ENCODE measurements around the gene NKAPL. TPM values are rescaled to one million over a fixed set of nuclear protein-coding genes. Genes with fewer than 3 reads are reported as not detected.

Gene NKAPL
- total and polyA plus RNA-seq, 3 donors from 2014 or later, result 19.1 to 30.1 (median 27.2) TPM

- Histone ChIP-seq H3K9me3 (no peaks in the 10 kb centered on the region), H3K27ac (peak within 1 kb of the TSS; percentile 92), H3K4me1 (peaks cover 10% of the 10 kb centered on the region), H3K36me3 (ENCODE audit: low read depth, missing control alignments) (no peaks in the 10 kb centered on the region), H3K27me3 (no peaks in the 10 kb centered on the region), H3K4me3 (peak within 1 kb of the TSS; percentile 80 to 82)
- TF ChIP-seq POLR2A (IDR thresholded peaks at IDR 0.05) (no peak), CTCF (IDR thresholded peaks at IDR 0.05) (no peak)
- DNase-seq, result peak; percentile 87
- intact Hi-C loops (cut with DNase I; ENCODE audit: low total_unique reads), result no loop called here
- WGBS, 2 donors, result 0 to 1% methylated on average over 21 to 32 of the region's 32 CpGs
Measured at GRCh38 chr6:28266962-28267694, 8.0 kb downstream of the NKAPL start, which contains the start of gene ZSCAN26. ZSCAN26 (plus strand) TSS chr6:28267143; CDS start chr6:28271920, 4,777 bp downstream.

- no peaks in the 10 kb centered on the region for H3K27me3 ChIP-seq
- no peak for DNase-seq
- 0 to 5% methylated on average over 1 of the region's 1 CpG for WGBS, 2 donors
- no peaks in the 10 kb centered on the region for H3K9me3 ChIP-seq
- intact Hi-C loops (cut with DNase I; ENCODE audit: low total_unique reads), result no loop called here
- peak overlapping the region; percentile 92 for H3K27ac ChIP-seq
- no peaks in the 10 kb centered on the region for H3K36me3 ChIP-seq (ENCODE audit: low read depth, missing control alignments)
- TF ChIP-seq POLR2A (IDR thresholded peaks at IDR 0.05) (no peak), CTCF (IDR thresholded peaks at IDR 0.05) (no peak)
- H3K4me3 ChIP-seq, result peak overlapping the region; percentile 80 to 82
- peaks cover 10% of the 10 kb centered on the region for H3K4me1 ChIP-seq
Measured at GRCh38 chr6:28267695-28268059, 8.6 kb downstream of the NKAPL start.

- TF ChIP-seq CTCF (IDR thresholded peaks at IDR 0.05) (no peak), POLR2A (IDR thresholded peaks at IDR 0.05) (no peak)
- H3K27ac ChIP-seq, result no peak overlapping the region
- H3K36me3 ChIP-seq (ENCODE audit: low read depth, missing control alignments), result no peaks in the 10 kb centered on the region
- no peak overlapping the region for H3K4me3 ChIP-seq
- H3K27me3 ChIP-seq, result no peaks in the 10 kb centered on the region
- intact Hi-C loops (cut with DNase I; ENCODE audit: low total_unique reads), result no loop called here
- H3K9me3 ChIP-seq, result no peaks in the 10 kb centered on the region
- DNase-seq, result no peak
- peaks cover 10% of the 10 kb centered on the region for H3K4me1 ChIP-seq
Measured at GRCh38 chr6:28269492-28269891, 10.4 kb downstream of the NKAPL start.

GRCh38 chr6:28274888-28275287 is 15.8 kb downstream of the NKAPL start:
- H3K36me3 ChIP-seq (ENCODE audit: low read depth, missing control alignments), result no peaks in the 10 kb centered on the region
- no peak overlapping the region for H3K27ac ChIP-seq
- H3K4me1 ChIP-seq, result no peaks in the 10 kb centered on the region
- H3K9me3 ChIP-seq, result no peaks in the 10 kb centered on the region
- no peaks in the 10 kb centered on the region for H3K27me3 ChIP-seq
- TF ChIP-seq POLR2A (IDR thresholded peaks at IDR 0.05), result no peak
- no peak for TF ChIP-seq CTCF (IDR thresholded peaks at IDR 0.05)
- DNase-seq, result no peak
- no peak overlapping the region for H3K4me3 ChIP-seq
- intact Hi-C loops (cut with DNase I; ENCODE audit: low total_unique reads), result no loop called here

- no peak for DNase-seq
- no peak overlapping the region for H3K27ac ChIP-seq
- TF ChIP-seq POLR2A (IDR thresholded peaks at IDR 0.05), result no peak
- no peak for TF ChIP-seq CTCF (IDR thresholded peaks at IDR 0.05)
- H3K4me1 ChIP-seq, result no peaks in the 10 kb centered on the region
- H3K4me3 ChIP-seq, result no peak overlapping the region
- H3K36me3 ChIP-seq (ENCODE audit: low read depth, missing control alignments), result no peaks in the 10 kb centered on the region
- no peaks in the 10 kb centered on the region for H3K9me3 ChIP-seq
- intact Hi-C loops (cut with DNase I; ENCODE audit: low total_unique reads), result no loop called here
- H3K27me3 ChIP-seq, result no peaks in the 10 kb centered on the region
- WGBS, 2 donors, result 71 to 77% methylated on average over 3 of the region's 3 CpGs
Measured at GRCh38 chr6:28277746-28278145, 18.6 kb downstream of the NKAPL start.

Measured in testis (tissue), 3 donors.